H9 (cell line): ENCODE data around the gene SFXN1. TPM values are rescaled to one million over a fixed set of nuclear protein-coding genes. Genes with fewer than 3 reads are reported as not detected.

ENCODE experiments used
- DNase-seq: peaks from one replicate; pipeline ENCODE4 v3.0.0-alpha.2; 2017
- H2AFZ ChIP-seq: one replicate; pipeline ENCODE4 v1.6.1; 2013; ENCODE audit warnings: mild to moderate bottlenecking, low read length, control low read depth, moderate library complexity
- H2AK5ac ChIP-seq: 2 replicates; pipeline ENCODE4 v1.6.1; 2013; ENCODE audit warnings: low read length, control low read depth, mixed read lengths; ENCODE audit not compliant: insufficient read length
- H2BK120ac ChIP-seq: one replicate; pipeline ENCODE4 v1.6.1; 2013; ENCODE audit warnings: low read depth, mild to moderate bottlenecking, low read length, control low read depth, inconsistent platforms; ENCODE audit not compliant: poor library complexity, severe bottlenecking
- H2BK12ac ChIP-seq: 2 replicates; pipeline ENCODE4 v1.6.1; 2013; ENCODE audit warnings: low read length, control low read depth, mixed read lengths, low read depth; ENCODE audit not compliant: insufficient read length
- H2BK15ac ChIP-seq: 2 replicates; pipeline ENCODE4 v1.6.1; 2013; ENCODE audit warnings: low read depth, low read length, control low read depth
- H2BK20ac ChIP-seq: one replicate; pipeline ENCODE4 v1.6.1; 2013; ENCODE audit warnings: low read depth, mild to moderate bottlenecking, low read length, control low read depth, inconsistent platforms; ENCODE audit not compliant: poor library complexity, severe bottlenecking
- H2BK5ac ChIP-seq: 2 replicates; pipeline ENCODE4 v1.6.1; 2013; ENCODE audit warnings: low read length, control low read depth, mixed read lengths; ENCODE audit not compliant: insufficient read length
- H3K14ac ChIP-seq: 2 replicates; pipeline ENCODE4 v1.6.1; 2013; ENCODE audit warnings: low read length, control low read depth; ENCODE audit not compliant: insufficient read depth
- H3K18ac ChIP-seq: 2 replicates; pipeline ENCODE4 v1.6.1; 2013; ENCODE audit warnings: low read depth, mild to moderate bottlenecking, mixed read lengths, low read length, control low read depth; ENCODE audit not compliant: insufficient read length
- H3K23ac ChIP-seq: 2 replicates; pipeline ENCODE4 v1.6.1; 2013; ENCODE audit warnings: low read length, control low read depth, mixed read lengths, low read depth; ENCODE audit not compliant: insufficient read length
- H3K23me2 ChIP-seq: 2 replicates; pipeline ENCODE4 v1.6.1; 2013; ENCODE audit warnings: low read depth, mild to moderate bottlenecking, mixed read lengths, low read length, control low read depth; ENCODE audit not compliant: insufficient read length, poor library complexity, severe bottlenecking
- H3K27ac ChIP-seq: 2 replicates; pipeline ENCODE4 v1.5.1; 2013; ENCODE audit warnings: low read length, control low read depth, mixed read lengths, low read depth; ENCODE audit not compliant: insufficient read length
- H3K27me3 ChIP-seq: 2 replicates; pipeline ENCODE4 v1.6.1; 2013; ENCODE audit warnings: low read length, control low read depth, inconsistent platforms; ENCODE audit not compliant: insufficient read depth
- H3K4ac ChIP-seq: 2 replicates; pipeline ENCODE4 v1.6.1; 2013; ENCODE audit warnings: low read depth, mild to moderate bottlenecking, control low read depth, inconsistent platforms, low read length, moderate library complexity
- H3K4me1 ChIP-seq: 2 replicates; pipeline ENCODE4 v1.6.1; 2013; ENCODE audit warnings: low read length, control low read depth, inconsistent platforms; ENCODE audit not compliant: insufficient read depth
- H3K4me2 ChIP-seq: 2 replicates; pipeline ENCODE4 v1.6.1; 2013; ENCODE audit warnings: low read length, control low read depth, mixed read lengths; ENCODE audit not compliant: insufficient read length, insufficient read depth
- H3K56ac ChIP-seq: 2 replicates; pipeline ENCODE4 v1.6.1; 2013; ENCODE audit warnings: low read depth, mild to moderate bottlenecking, mixed read lengths, low read length, control low read depth; ENCODE audit not compliant: insufficient read length
- H3K79me1 ChIP-seq: 2 replicates; pipeline ENCODE4 v1.6.1; 2013; ENCODE audit warnings: low read depth, mild to moderate bottlenecking, moderate library complexity, low read length, control low read depth, inconsistent platforms; ENCODE audit not compliant: insufficient read depth, poor library complexity, severe bottlenecking
- H3K79me2 ChIP-seq: 2 replicates; pipeline ENCODE4 v1.6.1; 2013; ENCODE audit warnings: low read length, control low read depth, inconsistent platforms; ENCODE audit not compliant: insufficient read depth
- H3K9ac ChIP-seq: 2 replicates; pipeline ENCODE4 v1.6.1; 2013; ENCODE audit warnings: low read length, control low read depth, mixed read lengths; ENCODE audit not compliant: insufficient read length; ENCODE audit errors: extremely low read depth
- H3K9me3 ChIP-seq: one replicate; pipeline ENCODE4 v1.6.1; 2013; ENCODE audit warnings: low read depth, low read length, inconsistent platforms; ENCODE audit not compliant: control insufficient read depth
- H3T11ph ChIP-seq: one replicate; pipeline ENCODE4 v1.6.1; 2013; ENCODE audit warnings: mild to moderate bottlenecking, low read length, control low read depth, inconsistent platforms
- H4K20me1 ChIP-seq: one replicate; pipeline ENCODE4 v1.6.1; 2013; ENCODE audit not compliant: control insufficient read depth, insufficient read length, insufficient read depth
- H4K5ac ChIP-seq: 2 replicates; pipeline ENCODE4 v1.6.1; 2013; ENCODE audit warnings: low read depth, mild to moderate bottlenecking, mixed read lengths, low read length, control low read depth; ENCODE audit not compliant: insufficient read length
- H4K8ac ChIP-seq: replicated peaks from 2 replicates; pipeline ENCODE4 v1.6.1; 2013; ENCODE audit warnings: low read length, control low read depth, mixed read lengths, low read depth; ENCODE audit not compliant: insufficient read length
- H4K91ac ChIP-seq: 2 replicates; pipeline ENCODE4 v1.6.1; 2013; ENCODE audit warnings: low read depth, mild to moderate bottlenecking, moderate library complexity, mixed read lengths, low read length, control low read depth; ENCODE audit not compliant: insufficient read length
- H3K27ac Mint-ChIP-seq, 3 experiments: 2 replicates in 2 of 3; 3 replicates in 1 of 3; pipeline ENCODE4 v1.8.0; 2020 to 2021; ENCODE audit warnings: mixed read lengths in 3 of 3, mild to moderate bottlenecking in 1 of 3, moderate library complexity in 1 of 3
- H3K27me3 Mint-ChIP-seq: 2 replicates; pipeline ENCODE4 v1.8.0; 2021; ENCODE audit warnings: low read depth, mild to moderate bottlenecking, moderate library complexity, mixed read lengths
- H3K36me3 Mint-ChIP-seq, 3 experiments: 2 replicates in 2 of 3; 3 replicates in 1 of 3; pipeline ENCODE4 v1.8.0; 2020 to 2021; ENCODE audit warnings: low read depth in 3 of 3, mixed read lengths in 3 of 3; ENCODE audit not compliant: insufficient read depth in 1 of 3
- H3K4me1 Mint-ChIP-seq, 2 experiments: 2 replicates each; pipeline ENCODE4 v1.8.0; 2020; ENCODE audit warnings: mixed read lengths in 2 of 2
- H3K4me3 Mint-ChIP-seq, 2 experiments: 2 replicates in 1 of 2; 3 replicates in 1 of 2; pipeline ENCODE4 v1.8.0; 2020 to 2021; ENCODE audit warnings: mild to moderate bottlenecking in 2 of 2, mixed read lengths in 2 of 2, moderate library complexity in 1 of 2
- H3K9me3 Mint-ChIP-seq, 2 experiments: 2 replicates in 1 of 2; 3 replicates in 1 of 2; pipeline ENCODE4 v1.8.0; 2020; ENCODE audit warnings: mild to moderate bottlenecking in 2 of 2, mixed read lengths in 2 of 2, moderate library complexity in 1 of 2
- WGBS: extraction: QIAGEN DNeasy Blood & Tissue Kit; methylation state at CpG from one replicate; pipeline ENCODE4 v1.1.7; 2013; ENCODE audit warnings: missing lambda C conversion rate, low lambda C conversion rate, mixed read lengths; ENCODE audit not compliant: insufficient read length; ENCODE audit errors: extremely low coverage; 5-methylcytosine and 5-hydroxymethylcytosine counted together
- total RNA-seq: library from RNA; stranded (reverse); gene quantifications from 2 replicates; pipeline ENCODE4 v1.2.1, GENCODE V29; 2021
- TF ChIP-seq, protein P1 (sequence below): fragments of 200-600 bp; sonication (generic); conservative IDR thresholded peaks from 3 replicates; pipeline ENCODE4 v1.8.0; 2021; ENCODE audit warnings: antibody characterized with exemption, mild to moderate bottlenecking

SFXN1 gene
- total RNA-seq, 1 experiment from 2014 or later, result 99.2 TPM

GRCh38 chr5:175491223-175491622 lies 12.9 kb downstream of the SFXN1 start:
- Histone ChIP-seq H2BK120ac (no peak overlapping the region), H3K9me3 (no peaks in the 10 kb centered on the region), H2AFZ (no peak overlapping the region), H3K4ac (no peak overlapping the region), H3K27ac (no peak overlapping the region), H3K56ac (no peak overlapping the region), H4K8ac (no peak overlapping the region), H2BK15ac (no peak overlapping the region), H3K79me1 (no peaks in the 10 kb centered on the region), H3K79me2 (peaks cover 3% of the 10 kb centered on the region; the same call in 1 of the 2 replicates), H3K27me3 (no peaks in the 10 kb centered on the region), H3K4me1 (no peaks in the 10 kb centered on the region), H3K4me2 (no peak overlapping the region), H2AK5ac (no peak overlapping the region), H4K5ac (no peak overlapping the region), H2BK12ac (no peak overlapping the region), H3T11ph (no peak overlapping the region), H4K20me1 (peaks cover 2% of the 10 kb centered on the region), H3K23me2 (no peaks in the 10 kb centered on the region), H3K18ac (no peak overlapping the region), H2BK20ac (no peak overlapping the region), H3K14ac (no peak overlapping the region), H3K9ac (no peak overlapping the region), H3K23ac (no peak overlapping the region), H2BK5ac (no peak overlapping the region), H4K91ac (no peak overlapping the region)
- no peak overlapping the region for H3K27ac Mint-ChIP-seq
- no peaks in the 10 kb centered on the region for H3K27me3 Mint-ChIP-seq
- no CpG with 5 or more reads among the region's 6 CpGs for WGBS
- DNase-seq, result no peak
- TF ChIP-seq, protein P1, sequence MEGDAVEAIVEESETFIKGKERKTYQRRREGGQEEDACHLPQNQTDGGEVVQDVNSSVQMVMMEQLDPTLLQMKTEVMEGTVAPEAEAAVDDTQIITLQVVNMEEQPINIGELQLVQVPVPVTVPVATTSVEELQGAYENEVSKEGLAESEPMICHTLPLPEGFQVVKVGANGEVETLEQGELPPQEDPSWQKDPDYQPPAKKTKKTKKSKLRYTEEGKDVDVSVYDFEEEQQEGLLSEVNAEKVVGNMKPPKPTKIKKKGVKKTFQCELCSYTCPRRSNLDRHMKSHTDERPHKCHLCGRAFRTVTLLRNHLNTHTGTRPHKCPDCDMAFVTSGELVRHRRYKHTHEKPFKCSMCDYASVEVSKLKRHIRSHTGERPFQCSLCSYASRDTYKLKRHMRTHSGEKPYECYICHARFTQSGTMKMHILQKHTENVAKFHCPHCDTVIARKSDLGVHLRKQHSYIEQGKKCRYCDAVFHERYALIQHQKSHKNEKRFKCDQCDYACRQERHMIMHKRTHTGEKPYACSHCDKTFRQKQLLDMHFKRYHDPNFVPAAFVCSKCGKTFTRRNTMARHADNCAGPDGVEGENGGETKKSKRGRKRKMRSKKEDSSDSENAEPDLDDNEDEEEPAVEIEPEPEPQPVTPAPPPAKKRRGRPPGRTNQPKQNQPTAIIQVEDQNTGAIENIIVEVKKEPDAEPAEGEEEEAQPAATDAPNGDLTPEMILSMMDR, result no peak
- H3K4me3 Mint-ChIP-seq, result no peak overlapping the region
- H3K4me1 Mint-ChIP-seq, result peaks cover 3% of the 10 kb centered on the region in 2 experiments; a peak in 2 of 4 replicates
- peaks cover 37 to 63% (median 56%) of the 10 kb centered on the region in 3 experiments for H3K36me3 Mint-ChIP-seq
- no peaks in the 10 kb centered on the region for H3K9me3 Mint-ChIP-seq
